ENCODE data around the gene SERPINB6. TPM values are rescaled to one million over a fixed set of nuclear protein-coding genes. Genes with fewer than 3 reads are reported as not detected.
A peak's percentile ranks its signal among the peaks of the same experiment; 100 is the strongest.

The SERPINB6 gene
- total RNA-seq, 4 donors from 2014 or later = 130 to 185 (median 155) TPM

- TF ChIP-seq CTCF (IDR thresholded peaks at IDR 0.05) (no peak), EP300 (IDR thresholded peaks at IDR 0.05) (no peak)
Observed at GRCh38 chr6:2984738-2985406, 13.5 kb upstream of the SERPINB6 start.

GRCh38 chr6:2982426-2983117 lies 11.2 kb upstream of the SERPINB6 start:
- TF ChIP-seq CTCF (IDR thresholded peaks at IDR 0.05) = no peak
- no peak for TF ChIP-seq POLR2A (IDR thresholded peaks at IDR 0.05)
- 60 to 71% methylated on average over 4 of the region's 4 CpGs for WGBS, 2 donors
- Histone ChIP-seq H3K4me3 (no peak overlapping the region), H3K4me1 (peaks cover 0 to 52% (median 32%) of the 10 kb centered on the region in 4 donors), H3K36me3 (no peaks in the 10 kb centered on the region), H3K27ac (peak overlapping the region in 3 of 4 donors; percentile 62 to 88 (median 71)), H3K27me3 (no peaks in the 10 kb centered on the region), H3K9me3 (no peaks in the 10 kb centered on the region)
- DNase-seq (ENCODE audit: low spot score in 2 of 2) = no peak

More at GRCh38 chr6:2984738-2985406, 13.5 kb upstream of the SERPINB6 start:
- no peaks in the 10 kb centered on the region for H3K27me3 ChIP-seq
- H3K4me3 ChIP-seq = no peak overlapping the region
- H3K4me1 ChIP-seq = peaks cover 0 to 47% (median 32%) of the 10 kb centered on the region in 4 donors
- 86 to 89% methylated on average over 12 of the region's 12 CpGs for WGBS, 2 donors
- DNase-seq (ENCODE audit: low spot score in 2 of 2) = no peak
- no peaks in the 10 kb centered on the region for H3K9me3 ChIP-seq
- peak overlapping the region in 1 of 4 donors; percentile 40 for H3K27ac ChIP-seq
- no peaks in the 10 kb centered on the region for H3K36me3 ChIP-seq

GRCh38 chr6:2980465-2980855 lies 9.1 kb upstream of the SERPINB6 start:
- WGBS, 2 donors = 87 to 98% methylated on average over 3 of the region's 3 CpGs
- no peaks in the 10 kb centered on the region for H3K9me3 ChIP-seq
- no peak overlapping the region for H3K4me3 ChIP-seq
- no peaks in the 10 kb centered on the region for H3K27me3 ChIP-seq
- H3K27ac ChIP-seq = peak overlapping the region in 2 of 4 donors; percentile 37 to 88
- H3K4me1 ChIP-seq = peaks cover 0 to 40% (median 27%) of the 10 kb centered on the region in 4 donors
- no peak for TF ChIP-seq CTCF (IDR thresholded peaks at IDR 0.05)
- TF ChIP-seq EP300 (IDR thresholded peaks at IDR 0.05) = no peak
- no peak for TF ChIP-seq POLR2A (IDR thresholded peaks at IDR 0.05)
- DNase-seq (ENCODE audit: low spot score in 2 of 2) = no peak
- H3K36me3 ChIP-seq = no peaks in the 10 kb centered on the region

GRCh38 chr6:2979819-2980464 lies 8.6 kb upstream of the SERPINB6 start:
- H3K4me1 ChIP-seq = peaks cover 0 to 40% (median 27%) of the 10 kb centered on the region in 4 donors
- peak overlapping the region in 1 of 4 donors; percentile 21 for H3K27ac ChIP-seq
- DNase-seq (ENCODE audit: low spot score in 2 of 2) = no peak
- 60 to 69% methylated on average over 2 of the region's 2 CpGs for WGBS, 2 donors
- H3K36me3 ChIP-seq = no peaks in the 10 kb centered on the region
- no peaks in the 10 kb centered on the region for H3K27me3 ChIP-seq
- TF ChIP-seq EP300 (IDR thresholded peaks at IDR 0.05) = no peak
- TF ChIP-seq CTCF (IDR thresholded peaks at IDR 0.05) = no peak
- TF ChIP-seq POLR2A (IDR thresholded peaks at IDR 0.05) = no peak
- H3K4me3 ChIP-seq = no peak overlapping the region
- H3K9me3 ChIP-seq = no peaks in the 10 kb centered on the region

GRCh38 chr6:2978923-2979322 lies 7.6 kb upstream of the SERPINB6 start:
- no peak overlapping the region for H3K4me3 ChIP-seq

More at GRCh38 chr6:2978923-2979322, 7.6 kb upstream of the SERPINB6 start:
- TF ChIP-seq EP300 (IDR thresholded peaks at IDR 0.05) = no peak
- no peak for TF ChIP-seq POLR2A (IDR thresholded peaks at IDR 0.05)
- no peak for TF ChIP-seq CTCF (IDR thresholded peaks at IDR 0.05)
- H3K4me1 ChIP-seq = peaks cover 0 to 40% (median 27%) of the 10 kb centered on the region in 4 donors
- no peaks in the 10 kb centered on the region for H3K36me3 ChIP-seq
- peak overlapping the region in 1 of 4 donors; percentile 53 for H3K27ac ChIP-seq
- H3K27me3 ChIP-seq = no peaks in the 10 kb centered on the region
- 52 to 59% methylated on average over 4 of the region's 4 CpGs for WGBS, 2 donors
- DNase-seq (ENCODE audit: low spot score in 2 of 2) = no peak
- no peaks in the 10 kb centered on the region for H3K9me3 ChIP-seq

Data from tibial nerve (tissue), 4 donors.